CMK (cell line): ENCODE measurements around the gene CABLES1.
"Not testable (repeated sequence)": the region's sequence is repeated elsewhere in the genome, so short reads cannot be mapped to it uniquely, and the experiment has no call there.

Source experiments
- DNase-seq: peaks from one replicate; pipeline ENCODE4 v3.0.0-alpha.2; 2010; ENCODE audit warnings: low read depth

CABLES1 gene

DNA sequence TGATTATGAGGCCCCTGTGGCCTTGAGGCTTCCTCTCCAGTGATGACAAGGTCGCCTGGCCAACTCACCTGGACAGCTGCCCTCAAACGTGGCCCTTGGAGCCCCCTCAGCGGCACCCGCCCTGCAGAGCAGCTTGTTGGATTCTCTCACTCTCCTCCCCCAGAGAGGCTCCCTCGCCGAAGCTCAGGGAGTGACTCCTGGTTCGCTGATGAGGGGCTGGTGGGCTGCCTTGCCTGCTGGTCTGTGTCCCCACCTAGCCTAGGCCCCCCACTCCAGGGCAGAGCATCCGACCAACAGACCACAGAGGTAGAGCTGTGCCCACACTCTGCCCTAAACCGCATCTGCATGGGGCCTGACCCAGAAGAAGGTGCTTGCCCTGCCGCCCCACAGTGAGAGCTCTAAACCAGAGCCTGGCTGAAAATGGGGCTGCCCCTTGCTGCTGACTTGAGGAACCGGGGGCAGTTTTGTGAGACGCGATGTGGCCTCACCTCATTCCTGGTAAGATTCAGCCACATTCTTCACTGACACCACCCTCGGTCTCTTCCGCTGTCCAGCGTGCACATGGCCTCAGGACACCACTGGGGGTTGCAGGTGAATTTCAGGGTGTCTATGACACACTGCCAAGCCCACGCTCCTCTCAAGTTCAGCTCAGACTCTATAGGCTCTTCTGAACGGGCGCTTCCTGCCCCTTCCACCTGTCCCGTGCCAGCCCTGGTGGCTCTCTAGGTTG is 131.6 kb downstream of the CABLES1 start:
- DNase-seq: no peak

DNA sequence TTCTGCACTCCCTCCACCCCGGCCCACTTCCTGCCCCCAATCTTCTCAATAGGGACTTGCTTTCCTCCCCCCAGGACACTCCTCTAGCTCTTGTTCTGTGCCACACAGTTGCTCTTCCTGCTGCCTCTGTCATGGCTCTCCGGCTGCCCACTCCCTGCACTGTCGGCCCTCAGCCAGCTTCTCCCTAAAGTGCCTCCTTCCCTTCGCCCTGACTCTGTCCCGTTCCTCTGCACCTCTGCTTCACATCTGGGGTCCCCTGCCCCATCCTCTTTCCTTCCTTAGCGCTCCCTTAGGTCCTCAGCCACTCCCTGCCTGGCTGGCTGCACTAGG is 132.1 kb downstream of the CABLES1 start:
- DNase-seq: no peak

DNA sequence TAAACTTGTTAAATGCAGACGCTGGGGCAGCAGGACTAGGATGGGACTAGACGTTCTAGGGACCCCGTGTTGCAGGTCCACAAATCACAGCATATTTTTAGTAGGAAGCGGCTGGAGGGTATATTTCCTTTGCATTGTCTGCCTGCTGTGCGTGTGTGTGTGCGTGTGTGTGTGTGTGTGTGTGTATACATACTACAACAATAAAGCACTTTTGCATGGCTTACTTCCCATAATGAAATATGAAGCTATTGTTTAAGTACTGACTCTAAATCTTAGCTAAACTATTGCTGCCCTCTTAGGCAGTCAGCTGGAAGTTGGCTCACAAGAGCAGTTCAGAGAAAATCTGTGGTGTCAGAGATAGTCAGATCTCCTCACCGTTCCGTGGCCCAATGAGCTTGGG is 133.4 kb downstream of the CABLES1 start:
- DNase-seq: no peak

DNA sequence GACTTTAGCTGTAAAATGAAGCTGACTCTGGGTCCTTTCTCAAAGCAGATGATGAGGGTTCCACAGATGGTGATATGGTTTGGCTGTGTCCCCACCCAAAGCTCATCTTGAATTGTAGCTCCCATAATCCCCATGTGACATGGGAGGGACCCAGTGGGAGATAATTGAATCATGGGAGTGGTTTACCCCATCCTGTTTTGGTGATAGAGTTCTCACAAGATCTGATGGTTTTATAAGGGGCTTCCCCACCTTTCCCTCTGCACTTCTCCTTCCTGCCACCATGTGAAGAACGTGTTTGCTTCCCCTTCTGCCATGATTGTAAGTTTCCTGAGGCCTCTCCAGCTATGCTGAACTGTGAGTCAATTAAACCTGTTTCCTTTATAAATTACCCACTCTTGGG is 133.8 kb downstream of the CABLES1 start:
- DNase-seq: not testable (repeated sequence)

DNA sequence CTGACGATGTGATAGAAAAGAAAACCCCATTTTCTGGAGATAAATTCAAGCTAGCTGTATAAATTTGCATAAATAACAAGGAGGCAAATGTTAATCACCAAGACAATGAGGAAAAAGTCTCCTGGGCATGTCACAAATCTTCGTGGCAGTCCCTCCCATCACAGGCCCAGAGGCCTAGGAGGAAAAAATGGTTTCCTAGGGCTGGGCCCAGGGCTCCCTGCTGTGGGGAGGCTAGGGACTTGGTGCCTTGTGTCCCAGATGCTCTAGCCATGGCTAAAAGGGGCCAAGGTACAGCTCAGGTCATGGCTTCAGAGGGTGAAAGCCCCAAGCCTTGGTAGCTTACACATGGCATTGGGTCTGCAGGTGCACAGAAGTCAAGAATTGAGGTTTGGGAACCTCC is 134.6 kb downstream of the CABLES1 start:
- DNase-seq: no peak

DNA sequence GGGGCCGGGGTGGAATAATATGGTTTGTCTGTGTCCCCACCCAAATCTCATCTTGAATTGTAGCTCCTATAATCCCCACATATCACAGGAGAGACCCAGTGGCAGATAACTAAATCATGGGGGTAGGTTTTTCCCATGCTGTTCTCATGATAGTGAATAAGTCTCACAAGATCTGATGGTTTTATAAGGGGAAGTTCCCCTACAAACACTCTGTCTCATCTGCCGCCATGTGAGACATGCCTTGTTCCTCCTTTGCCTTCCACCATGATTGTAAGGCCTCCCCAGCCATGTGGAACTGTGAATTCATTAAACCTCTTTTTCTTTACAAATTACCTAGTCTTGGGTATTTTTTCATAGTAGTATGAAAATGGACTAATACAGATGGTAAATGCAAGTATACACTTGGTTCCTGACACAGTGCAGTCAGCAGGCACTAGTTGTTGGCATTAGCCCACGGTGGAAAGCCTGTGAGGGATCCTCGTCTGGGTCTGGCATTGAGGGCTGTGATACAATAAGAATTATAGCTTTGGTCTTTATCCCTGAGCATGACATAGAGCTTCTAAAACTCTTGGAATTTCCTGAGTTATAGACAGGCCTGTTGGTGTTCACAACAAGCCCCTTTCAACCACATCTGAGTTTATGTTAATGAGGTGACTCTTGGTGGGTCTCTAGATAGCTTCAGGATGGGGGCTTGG is 135.8 kb downstream of the CABLES1 start:
- DNase-seq: no peak

DNA sequence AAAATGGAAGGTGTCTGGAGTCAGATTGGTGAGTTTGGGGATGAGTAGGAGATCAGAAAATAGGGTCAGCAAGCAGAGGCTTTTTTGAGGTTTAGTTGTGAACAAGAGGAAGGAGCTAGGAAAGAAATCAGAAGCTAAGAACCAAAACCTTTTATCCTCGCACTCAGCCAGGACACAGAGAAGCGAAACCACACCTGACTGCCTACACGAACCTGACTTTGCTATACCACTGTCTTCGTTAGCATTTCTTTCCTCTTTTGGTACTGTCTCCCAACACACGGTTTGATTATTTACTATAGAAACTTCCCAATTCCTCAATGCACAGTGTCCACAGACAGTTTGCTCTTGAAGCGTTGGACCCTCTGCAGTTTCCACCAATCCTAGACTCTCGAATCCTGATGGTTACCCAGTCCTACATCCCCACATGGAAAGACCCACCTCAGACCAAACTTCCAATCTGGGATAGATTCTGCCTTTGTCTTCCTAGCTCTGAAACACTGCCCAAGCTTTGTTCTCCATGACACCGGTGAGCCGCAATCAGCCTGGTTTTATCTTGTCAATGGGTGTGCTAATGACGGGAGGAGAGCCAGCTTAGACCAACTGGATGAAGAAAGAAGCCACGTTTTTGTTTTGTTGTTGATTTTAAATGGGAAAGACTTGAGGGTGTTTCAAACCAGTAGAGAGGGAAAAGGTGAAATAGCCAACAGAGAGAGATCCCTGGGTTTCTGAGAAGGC is 137.4 kb downstream of the CABLES1 start:
- DNase-seq: no peak

DNA sequence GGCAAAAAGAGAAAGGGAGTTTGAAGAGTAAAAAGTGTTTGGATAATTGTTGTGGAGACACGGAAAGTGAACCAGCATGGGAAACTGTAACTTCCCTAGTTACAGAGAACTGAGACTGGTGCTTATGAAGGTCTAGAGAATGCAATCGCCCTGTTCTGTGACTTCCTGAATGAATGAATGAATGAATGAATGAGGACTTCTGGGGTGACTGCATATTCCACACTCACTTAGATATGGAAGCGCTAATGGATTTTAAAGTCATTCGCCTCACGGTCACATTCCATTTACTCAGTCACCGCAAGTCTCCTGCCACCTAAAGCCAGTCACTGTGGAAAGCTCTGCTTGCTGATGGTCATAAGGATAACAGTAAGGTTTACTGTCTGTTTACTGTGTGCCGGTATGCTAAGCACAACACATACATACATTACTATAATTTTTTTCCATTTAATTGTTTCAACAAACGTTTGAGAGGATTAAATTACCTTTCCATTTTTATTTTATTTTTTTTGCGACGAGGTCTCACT is 138.2 kb downstream of the CABLES1 start:
- DNase-seq: no peak

DNA sequence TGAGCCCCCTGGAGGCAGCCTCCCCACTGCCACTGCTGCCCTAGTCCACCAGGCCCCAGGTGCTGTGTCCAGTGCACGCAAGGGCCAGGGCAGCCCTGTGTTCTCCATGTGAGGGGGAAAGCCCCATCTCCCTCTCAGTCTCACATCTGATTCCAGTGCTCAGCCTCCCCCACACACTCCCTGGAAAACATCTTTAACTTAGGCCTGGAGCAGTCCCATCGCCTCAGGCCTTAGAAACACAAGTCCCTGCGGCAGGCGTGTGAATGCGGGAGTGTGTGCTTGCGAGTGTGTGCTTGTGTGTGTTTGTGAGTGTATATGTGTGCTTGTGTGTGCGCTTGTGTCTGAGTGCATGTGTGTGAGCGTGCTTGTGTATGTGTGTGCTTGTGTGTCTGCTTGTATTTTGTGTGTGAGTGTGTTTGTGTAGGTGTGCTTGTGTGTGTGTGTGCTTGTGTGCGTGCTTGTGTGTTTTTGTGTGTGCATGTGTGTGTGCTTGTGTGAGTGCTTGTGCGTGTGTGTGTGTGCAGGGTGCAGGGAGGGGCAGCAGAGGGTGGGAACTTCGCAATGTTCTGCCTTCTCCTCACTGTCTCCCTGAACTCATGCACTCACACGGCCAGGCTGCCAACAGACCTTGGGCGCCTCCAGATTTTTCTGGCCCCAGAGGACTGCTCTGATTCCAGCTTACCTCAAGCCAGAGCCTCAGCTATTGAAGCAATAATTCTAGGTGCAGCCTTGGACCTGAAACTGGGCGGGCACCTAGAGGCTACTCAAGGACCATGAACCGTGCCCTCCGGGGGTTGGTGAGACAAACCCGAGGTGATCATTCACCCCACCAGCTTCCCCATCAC is 139.6 kb downstream of the CABLES1 start:
- DNase-seq: no peak

DNA sequence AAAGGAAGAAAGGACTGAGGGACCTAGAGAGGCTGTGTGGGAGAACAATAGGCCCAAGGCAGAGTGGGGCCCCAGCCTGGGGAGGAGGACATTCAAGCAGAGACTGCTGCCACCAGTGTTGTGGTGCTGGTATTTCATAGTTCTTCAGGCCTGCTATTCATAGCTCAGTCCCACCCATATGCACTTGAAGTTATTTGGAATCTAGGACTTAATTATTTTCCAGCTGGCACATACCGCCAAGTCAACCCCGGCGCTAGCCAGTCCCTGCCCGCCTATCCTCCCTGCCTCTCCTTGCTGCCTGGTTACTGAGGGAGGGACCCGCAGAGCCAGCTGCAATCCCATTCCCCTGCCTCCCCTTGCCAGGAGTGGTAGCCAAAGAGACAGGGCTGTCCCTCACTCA is 141.2 kb downstream of the CABLES1 start:
- DNase-seq: no peak

DNA sequence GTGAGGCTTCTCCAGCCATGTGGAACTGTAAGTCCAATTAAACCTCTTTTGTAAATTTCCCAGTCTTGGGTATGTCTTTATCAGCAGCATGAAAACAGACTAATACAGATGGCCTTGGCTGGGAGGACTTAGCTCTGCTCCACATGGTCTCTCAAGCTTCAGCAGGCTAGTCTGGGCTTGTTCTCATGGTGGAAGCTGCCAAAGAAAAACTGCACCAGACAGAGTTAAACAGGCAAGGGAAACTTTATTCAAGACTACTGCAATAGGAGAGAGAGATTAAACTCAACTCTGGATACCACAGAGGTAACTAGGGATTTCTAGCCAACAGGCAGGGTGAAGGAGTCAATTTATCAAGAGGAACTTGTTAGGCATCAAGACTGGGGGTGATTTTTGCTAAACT is 142.1 kb downstream of the CABLES1 start:
- DNase-seq: no peak

DNA sequence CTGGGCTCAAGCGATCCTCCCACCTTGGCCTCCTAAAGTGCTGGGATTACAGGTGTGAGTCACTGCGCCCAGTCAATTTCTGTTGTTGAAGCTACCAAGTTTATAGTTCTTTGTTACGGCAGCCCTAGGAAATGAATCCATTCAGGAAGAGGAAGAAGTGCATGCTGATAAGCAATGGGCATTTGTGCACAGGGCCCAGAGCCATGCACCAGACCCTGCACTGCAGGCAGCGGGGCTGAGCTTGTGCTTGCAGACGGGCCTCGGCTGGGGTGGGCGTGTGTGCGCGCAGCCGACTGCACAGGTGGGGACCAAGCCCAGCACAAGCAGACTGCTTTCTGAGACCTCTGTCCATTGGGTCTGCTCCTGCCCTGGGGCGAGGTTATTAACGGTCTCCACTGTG is 144.6 kb downstream of the CABLES1 start:
- no peak for DNase-seq

DNA sequence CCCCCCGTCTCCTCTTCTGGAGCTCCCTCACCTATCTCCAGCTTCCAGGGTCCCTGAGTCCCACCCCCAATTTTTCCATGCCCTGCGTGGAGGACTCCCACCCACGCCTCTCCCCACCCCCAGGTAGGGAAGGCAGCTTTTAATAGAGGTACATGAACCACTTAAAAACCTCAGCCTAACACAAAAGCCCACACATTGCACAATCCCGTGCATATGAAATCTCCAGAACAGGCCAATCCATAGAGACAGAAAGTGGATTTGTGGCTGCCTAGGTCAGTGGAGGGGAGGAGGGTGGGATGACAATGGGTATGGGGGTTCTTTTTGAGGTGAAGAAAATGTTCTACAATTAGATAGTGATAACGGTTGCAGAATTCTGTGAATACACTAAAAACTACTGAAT is 145.6 kb downstream of the CABLES1 start:
- DNase-seq: no peak

DNA sequence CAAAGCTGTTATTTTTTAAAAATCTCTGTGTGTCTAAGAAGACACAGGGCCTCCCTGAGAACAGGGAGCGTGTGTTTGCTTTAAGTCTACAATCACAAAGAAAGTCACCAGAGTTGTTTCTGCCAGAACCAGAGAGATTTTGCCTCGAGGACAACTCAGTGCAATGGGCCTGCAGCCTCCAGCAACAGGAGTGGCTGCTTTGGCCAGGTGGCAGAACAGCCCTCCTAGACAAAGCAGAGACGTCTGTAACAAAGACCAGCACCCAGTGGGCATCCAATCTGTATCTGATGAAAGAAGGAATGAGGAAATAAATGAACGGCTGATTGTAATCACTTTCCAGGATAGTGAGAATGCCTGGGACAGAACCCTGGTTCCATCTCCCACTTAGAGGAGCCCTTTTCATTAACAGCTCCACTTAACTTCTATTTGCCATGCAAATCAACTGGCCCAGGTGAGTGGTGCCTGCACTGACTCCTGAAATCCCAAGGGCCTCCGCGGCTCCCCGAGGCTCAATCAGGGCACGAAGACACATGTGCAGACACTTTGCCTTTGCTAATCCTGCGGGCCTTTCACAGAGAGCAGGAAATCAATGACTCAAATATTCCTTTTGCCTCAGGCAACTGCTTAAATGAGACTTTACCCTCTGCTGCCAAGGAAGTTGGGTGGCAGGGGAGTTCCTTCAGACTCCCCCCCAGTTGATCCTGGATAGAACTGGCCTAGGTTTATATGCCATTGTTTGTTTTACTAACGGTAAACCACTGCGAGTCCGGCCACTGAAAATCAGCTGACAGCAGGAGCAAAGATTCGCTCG is 146.5 kb downstream of the CABLES1 start:
- no peak for DNase-seq

DNA sequence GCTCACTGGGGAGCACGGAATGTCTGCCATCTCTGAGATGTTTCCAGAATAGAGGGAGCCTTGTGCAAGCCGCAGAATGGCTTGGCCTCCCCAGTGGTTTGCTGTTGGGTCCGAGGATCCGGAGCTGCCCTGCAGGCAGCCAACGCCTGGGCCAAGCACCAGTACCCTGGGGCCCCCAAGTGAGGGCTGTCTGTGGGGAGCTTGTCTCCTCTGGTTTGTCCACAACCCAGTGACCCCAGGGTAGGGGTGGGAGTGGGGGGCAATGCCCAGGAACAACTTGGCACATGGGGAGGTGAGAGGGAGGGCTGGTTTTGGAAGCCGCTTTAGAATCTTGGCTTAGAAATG is 147.1 kb downstream of the CABLES1 start:
- no peak for DNase-seq

DNA sequence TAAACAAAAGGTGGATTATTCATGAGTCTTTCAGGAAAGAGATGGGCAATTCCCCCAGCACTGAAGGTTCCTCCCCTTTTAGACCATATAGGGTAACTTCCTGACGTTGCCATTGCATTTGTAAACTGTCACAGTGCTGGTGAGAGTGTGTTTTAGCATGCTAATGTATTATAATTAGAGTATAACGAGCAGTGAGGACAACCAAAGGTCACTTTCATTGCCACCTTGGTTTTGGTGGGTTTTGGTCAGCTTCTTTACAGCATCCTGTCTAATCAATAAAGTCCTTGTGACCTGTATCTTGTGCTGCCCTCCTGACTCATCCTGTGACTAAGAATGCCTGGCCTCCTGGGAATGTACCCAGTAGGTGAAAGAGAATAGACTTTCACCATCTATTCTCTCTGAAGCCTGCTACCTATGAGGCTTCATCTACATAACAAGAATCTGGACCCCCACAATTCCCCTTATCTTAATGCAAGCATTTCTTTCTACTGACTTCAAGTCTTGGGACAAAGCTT is 148.7 kb downstream of the CABLES1 start:
- no peak for DNase-seq

DNA sequence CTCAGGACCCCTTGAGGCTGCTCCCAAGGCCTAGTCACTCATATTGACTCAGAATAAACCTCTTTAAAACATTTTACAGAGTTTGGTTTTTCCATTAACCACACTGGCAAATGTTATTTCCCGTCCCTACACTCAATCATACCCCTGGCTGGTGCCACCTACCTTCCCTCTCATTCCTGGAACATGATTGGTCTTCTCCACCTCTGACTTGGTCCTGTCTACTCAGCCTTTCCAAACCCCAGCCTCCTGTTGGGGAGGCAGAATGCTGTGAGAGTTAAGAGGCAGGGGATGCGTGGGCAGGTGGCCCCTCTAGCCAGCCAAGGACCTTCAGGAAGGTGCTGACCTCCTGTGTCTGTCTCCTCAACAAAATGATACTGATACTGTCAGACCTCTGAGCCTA is 149.3 kb downstream of the CABLES1 start:
- DNase-seq: no peak

DNA sequence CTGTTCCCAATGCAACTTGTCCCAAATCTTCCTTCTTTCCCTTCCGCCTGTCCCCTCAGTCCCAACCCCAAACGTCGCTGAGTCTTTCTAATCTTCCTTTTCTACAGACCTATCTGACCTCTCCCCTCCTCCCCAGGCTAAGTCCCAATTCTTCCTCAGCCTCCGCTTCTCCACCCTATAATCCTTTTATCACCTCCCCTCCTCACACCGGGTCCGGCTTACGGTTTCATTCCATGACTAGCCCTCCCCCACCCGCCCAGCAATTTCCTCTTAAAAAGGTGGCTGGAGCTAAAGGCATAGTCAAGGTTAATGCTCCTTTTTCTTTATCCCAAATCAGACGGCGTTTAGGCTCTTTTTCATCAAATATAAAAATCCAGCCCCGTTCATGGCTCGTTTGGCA is 150.3 kb downstream of the CABLES1 start:
- DNase-seq: not testable (repeated sequence)

DNA sequence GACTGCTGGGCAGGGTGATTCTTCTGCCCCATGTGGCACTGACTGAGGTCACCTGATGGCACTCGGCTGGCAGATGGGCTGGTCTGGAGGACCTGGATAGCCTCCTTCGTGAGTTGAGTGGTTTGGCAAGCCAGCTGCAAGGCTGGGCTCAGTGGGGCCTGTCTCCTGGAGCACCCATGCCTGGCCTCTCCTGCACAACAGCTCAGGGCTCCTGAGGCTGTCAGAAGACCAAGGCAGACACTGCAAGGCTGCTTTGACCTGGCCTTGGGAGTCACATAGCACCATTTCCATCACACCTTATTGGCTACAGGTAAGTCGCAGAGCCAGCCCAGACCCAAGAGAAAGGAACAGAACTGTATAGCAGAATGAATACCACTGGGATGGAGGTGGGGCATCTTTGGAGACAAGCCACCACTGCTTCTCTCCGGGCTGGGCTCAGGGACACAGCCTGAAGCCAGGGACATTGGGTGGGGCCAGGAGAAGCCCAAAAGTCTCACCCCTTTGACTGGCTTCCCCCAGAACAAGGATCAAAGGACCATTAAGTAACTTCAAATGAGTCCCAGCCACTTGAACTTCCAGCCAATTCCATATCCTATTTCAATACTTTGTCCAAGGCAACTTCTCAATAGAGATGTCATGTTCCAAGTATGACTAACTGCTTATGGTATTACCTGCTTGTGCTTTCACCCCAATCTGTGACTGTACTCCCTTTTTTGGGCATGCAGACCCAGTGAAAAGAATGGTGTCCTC is 156.3 kb downstream of the CABLES1 start:
- DNase-seq: no peak

DNA sequence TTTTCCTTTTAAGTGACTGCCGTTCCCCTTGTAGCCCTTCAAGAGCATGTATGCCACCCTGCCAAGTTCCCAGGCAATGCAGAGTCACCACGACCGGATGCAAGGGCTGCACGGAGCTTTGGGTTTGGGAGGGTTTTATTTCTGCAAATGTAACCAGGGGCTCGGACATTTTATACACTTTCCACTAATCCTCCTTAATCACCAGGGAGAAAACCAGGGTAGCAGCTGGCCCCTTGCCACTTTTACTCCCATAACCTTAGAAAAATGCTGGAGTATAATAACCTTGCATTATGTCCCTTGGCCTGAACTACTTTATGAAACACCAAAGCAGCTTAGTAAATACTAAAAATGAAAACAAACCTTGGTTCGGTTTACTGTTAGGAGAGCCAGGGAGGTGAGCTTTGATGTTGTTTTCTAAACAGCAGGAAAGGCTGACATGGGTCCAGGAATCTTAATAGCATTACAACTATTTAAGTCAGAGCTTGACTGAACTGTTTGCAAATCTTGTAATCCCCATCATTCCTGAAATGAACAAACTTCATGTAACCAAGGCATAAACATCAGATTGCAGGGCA is 165.0 kb downstream of the CABLES1 start:
- DNase-seq: no peak
